Adrenal gland (tissue), 5 donors: Measurements from ENCODE around the gene MEAF6.

Experiments used
- CTCF ChIP-seq, 6 experiments: fragments of 450-650 bp in 4 of 6; fragments of 200-600 bp in 2 of 6; sonication (generic) in 1 of 6; IDR thresholded peaks; 1 replicate in 5 of 6; 2 replicates in 1 of 6; pipeline versions ENCODE4 v1.5.1 to v1.8.0; 2016 to 2021; ENCODE audit warnings: antibody characterized with exemption in 6 of 6, mild to moderate bottlenecking in 2 of 6, moderate library complexity in 1 of 6
- POLR2A ChIP-seq, 2 donors: fragments of 450-650 bp; IDR thresholded peaks; one replicate each; pipeline ENCODE4 v1.6.1; 2017; ENCODE audit warnings: antibody characterized with exemption in 2 of 2, mild to moderate bottlenecking in 2 of 2, moderate library complexity in 1 of 2
- donor health status: DM: no; HTN: no; CAD: no.

- TF ChIP-seq CTCF (IDR thresholded peaks at IDR 0.05) = no peak
- TF ChIP-seq POLR2A (IDR thresholded peaks at IDR 0.05) = no peak
Measured at GRCh38 chr1:37468037-37468436, 46.5 kb downstream of the MEAF6 start.
